A549 treated with RU486 at 1 μM for 4 hours (cell line): ENCODE measurements around the gene TSPOAP1. TPM values are rescaled to one million over a fixed set of nuclear protein-coding genes. Genes with fewer than 3 reads are reported as not detected.

Experiments
- total RNA-seq: library from RNA; stranded (reverse); fragments of 200-300 nt; extraction: Qiagen RNA extraction; gene quantifications from 5 replicates; pipeline ENCODE4 v1.2.3, GENCODE V29; 2022; ENCODE audit warnings: low read depth

Gene TSPOAP1
- not detected in 5 replicates for total RNA-seq

GRCh38 chr17:58328195-58329034 lies at the start of gene TSPOAP1:
Gene TSPOAP1, minus strand, starts transcription at chr17:58328795. Its CDS starts 875 bp downstream, at chr17:58327920.

GRCh38 chr17:58351831-58352595 lies 23.4 kb upstream of the TSPOAP1 start, which contains the start of gene SUPT4H1:
Gene SUPT4H1, minus strand, starts transcription at chr17:58352201. Its CDS starts 66 bp downstream, at chr17:58352135.

GRCh38 chr17:58280480-58281217 lies 47.9 kb downstream of the TSPOAP1 start, which contains the start of gene MPO:
Gene MPO, minus strand, starts transcription at chr17:58280935. Its CDS starts 177 bp downstream, at chr17:58280758.

Other genes with a start within 250 kb of the TSPOAP1 start
- 18.9 to 27.2 TPM (median 23.2 TPM) in 5 replicates for gene DYNLL2, start 245.4 kb downstream of the TSPOAP1 start, total RNA-seq
- 0.03 TPM in 1 of 5 replicates, not detected in the others for gene OR4D1, start 180.4 kb downstream of the TSPOAP1 start, total RNA-seq
- gene OR4D2, start 161.8 kb downstream of the TSPOAP1 start, total RNA-seq: not detected in 5 replicates
- gene EPX, start 136.1 kb downstream of the TSPOAP1 start, total RNA-seq: not detected in 5 replicates
- gene MKS1, start 109.5 kb downstream of the TSPOAP1 start, total RNA-seq: 8.5 to 11.2 TPM (median 10.6 TPM) in 5 replicates
- gene LPO, start 90.2 kb downstream of the TSPOAP1 start, total RNA-seq: not detected in 5 replicates
- not detected in 5 replicates for gene MPO, start 47.9 kb downstream of the TSPOAP1 start, total RNA-seq
- 101 to 168 TPM (median 147 TPM) in 5 replicates for gene SUPT4H1, start 23.4 kb upstream of the TSPOAP1 start, total RNA-seq
- gene RNF43, start 88.7 kb upstream of the TSPOAP1 start, total RNA-seq: 0.10 to 0.47 TPM (median 0.32 TPM) in 5 replicates
- gene HSF5, start 159.6 kb upstream of the TSPOAP1 start, total RNA-seq: not detected in 5 replicates
- gene MTMR4, start 185.8 kb upstream of the TSPOAP1 start, total RNA-seq: 5.8 to 8.9 TPM (median 8.7 TPM) in 5 replicates